Stimulated activated CD4-positive, alpha-beta T cell treated with anti-CD3 and anti-CD28 coated beads, Interleukin-15, amount 100 ng/mL, for 24 hours (primary cell): ENCODE results near the gene KIFBP.
"Not testable (repeated sequence)": the region's sequence is repeated elsewhere in the genome, so short reads cannot be mapped to it uniquely, and the experiment has no call there.

Experiments
- DNase-seq: peaks from one replicate; pipeline ENCODE4 v3.0.0-alpha.2; 2020

KIFBP gene

GRCh38 chr10:68988530-68989316, at the start of gene KIFBP:
KIFBP (plus strand) TSS chr10:68988803; CDS start chr10:68988833, 30 bp downstream.
- peak; percentile 91 for DNase-seq

- DNase-seq = no peak
Measured at GRCh38 chr10:68938884-68939283, 49.7 kb upstream of the KIFBP start.

GRCh38 chr10:68940917-68941316, 47.7 kb upstream of the KIFBP start:
- DNase-seq = not testable (repeated sequence)

- no peak for DNase-seq
Measured at GRCh38 chr10:68950598-68950997, 38.0 kb upstream of the KIFBP start.

GRCh38 chr10:68954904-68955303, 33.7 kb upstream of the KIFBP start:
- no peak for DNase-seq

- peak; percentile 50 for DNase-seq
Measured at GRCh38 chr10:68955355-68955831, 33.2 kb upstream of the KIFBP start.

GRCh38 chr10:68955832-68956532, 32.6 kb upstream of the KIFBP start, which contains the start of gene DDX21:
DDX21 (plus strand) TSS chr10:68956170; CDS start chr10:68956226, 56 bp downstream.
- DNase-seq = peak; percentile 93

GRCh38 chr10:68957284-68957615, 31.4 kb upstream of the KIFBP start:
- DNase-seq = no peak

- DNase-seq = no peak
Measured at GRCh38 chr10:68957654-68958053, 30.9 kb upstream of the KIFBP start.

GRCh38 chr10:68959695-68960527, 28.7 kb upstream of the KIFBP start:
- no peak for DNase-seq

GRCh38 chr10:68963151-68963550, 25.5 kb upstream of the KIFBP start:
- DNase-seq = no peak

GRCh38 chr10:68973975-68974374, 14.6 kb upstream of the KIFBP start:
- no peak for DNase-seq

- DNase-seq = not testable (repeated sequence)
Measured at GRCh38 chr10:68975936-68976473, 12.6 kb upstream of the KIFBP start.

- not testable (repeated sequence) for DNase-seq
Measured at GRCh38 chr10:68979738-68980137, 8.9 kb upstream of the KIFBP start.

GRCh38 chr10:68981074-68981473, 7.5 kb upstream of the KIFBP start:
- DNase-seq = no peak

GRCh38 chr10:68982389-68982788, 6.2 kb upstream of the KIFBP start:
- no peak for DNase-seq

GRCh38 chr10:68987611-68988010, 992 bp upstream of the KIFBP start:
- no peak for DNase-seq

- no peak for DNase-seq
Measured at GRCh38 chr10:68989317-68989990, 851 bp downstream of the KIFBP start.

GRCh38 chr10:68992636-68993440, 4.2 kb downstream of the KIFBP start:
- no peak for DNase-seq

- no peak for DNase-seq
Measured at GRCh38 chr10:68997211-68997610, 8.6 kb downstream of the KIFBP start.

- DNase-seq = no peak
Measured at GRCh38 chr10:69004821-69005220, 16.2 kb downstream of the KIFBP start.
